ENCODE measurements around the gene PJA2.

Gene PJA2

GRCh38 chr5:109408991-109409843, 557 bp downstream of the PJA2 start:
- peak overlapping the region; percentile 93 for H3K27ac ChIP-seq (ENCODE audit: poor library complexity, severe bottlenecking)
- ATAC-seq (ENCODE audit: low read depth) (peak; percentile 18), DNase-seq (ENCODE audit: low spot score) (peak; percentile 79)
- no peaks in the 10 kb centered on the region for H3K27me3 ChIP-seq (ENCODE audit: insufficient read depth, poor library complexity, severe bottlenecking)
- no peaks in the 10 kb centered on the region for H3K9me3 ChIP-seq (ENCODE audit: severe bottlenecking)
- H3K4me1 ChIP-seq (ENCODE audit: insufficient read depth, poor library complexity, severe bottlenecking) = peaks cover 33% of the 10 kb centered on the region
- H3K36me3 ChIP-seq (ENCODE audit: low read depth) = peaks cover 24% of the 10 kb centered on the region
- TF ChIP-seq CTCF (IDR thresholded peaks at IDR 0.05; ENCODE audit: poor library complexity, severe bottlenecking) = no peak
- peak overlapping the region; percentile 74 for H3K4me3 ChIP-seq (ENCODE audit: severe bottlenecking)

- Histone ChIP-seq H3K27me3 (ENCODE audit: insufficient read depth, poor library complexity, severe bottlenecking) (no peaks in the 10 kb centered on the region), H3K4me1 (ENCODE audit: insufficient read depth, poor library complexity, severe bottlenecking) (peaks cover 35% of the 10 kb centered on the region), H3K4me3 (ENCODE audit: severe bottlenecking) (peak overlapping the region; percentile 74), H3K27ac (ENCODE audit: poor library complexity, severe bottlenecking) (peak overlapping the region; percentile 93), H3K36me3 (ENCODE audit: low read depth) (peaks cover 27% of the 10 kb centered on the region), H3K9me3 (ENCODE audit: severe bottlenecking) (no peaks in the 10 kb centered on the region)
- ATAC-seq (ENCODE audit: low read depth) (no peak), DNase-seq (ENCODE audit: low spot score) (no peak)
- TF ChIP-seq CTCF (IDR thresholded peaks at IDR 0.05; ENCODE audit: poor library complexity, severe bottlenecking) = no peak
Observed at GRCh38 chr5:109407913-109408312, 1.9 kb downstream of the PJA2 start.

GRCh38 chr5:109406719-109407118, 3.1 kb downstream of the PJA2 start:
- H3K27me3 ChIP-seq (ENCODE audit: insufficient read depth, poor library complexity, severe bottlenecking) = no peaks in the 10 kb centered on the region
- DNase-seq (ENCODE audit: low spot score) = no peak
- no peak for ATAC-seq (ENCODE audit: low read depth)
- H3K27ac ChIP-seq (ENCODE audit: poor library complexity, severe bottlenecking) = no peak overlapping the region
- peaks cover 32% of the 10 kb centered on the region for H3K4me1 ChIP-seq (ENCODE audit: insufficient read depth, poor library complexity, severe bottlenecking)
- no peak for TF ChIP-seq CTCF (IDR thresholded peaks at IDR 0.05; ENCODE audit: poor library complexity, severe bottlenecking)
- H3K9me3 ChIP-seq (ENCODE audit: severe bottlenecking) = peaks cover 3% of the 10 kb centered on the region
- peaks cover 34% of the 10 kb centered on the region for H3K36me3 ChIP-seq (ENCODE audit: low read depth)
- no peak overlapping the region for H3K4me3 ChIP-seq (ENCODE audit: severe bottlenecking)

- DNase-seq (ENCODE audit: low spot score) (no peak), ATAC-seq (ENCODE audit: low read depth) (no peak)
- H3K36me3 ChIP-seq (ENCODE audit: low read depth) = peaks cover 39% of the 10 kb centered on the region
- TF ChIP-seq CTCF (IDR thresholded peaks at IDR 0.05; ENCODE audit: poor library complexity, severe bottlenecking) = no peak
- H3K27me3 ChIP-seq (ENCODE audit: insufficient read depth, poor library complexity, severe bottlenecking) = no peaks in the 10 kb centered on the region
- H3K9me3 ChIP-seq (ENCODE audit: severe bottlenecking) = peaks cover 3% of the 10 kb centered on the region
- no peak overlapping the region for H3K27ac ChIP-seq (ENCODE audit: poor library complexity, severe bottlenecking)
- H3K4me3 ChIP-seq (ENCODE audit: severe bottlenecking) = no peak overlapping the region
- H3K4me1 ChIP-seq (ENCODE audit: insufficient read depth, poor library complexity, severe bottlenecking) = peaks cover 23% of the 10 kb centered on the region
Observed at GRCh38 chr5:109404428-109404960, 5.3 kb downstream of the PJA2 start.

GRCh38 chr5:109403469-109403868, 6.3 kb downstream of the PJA2 start:
- peaks cover 3% of the 10 kb centered on the region for H3K9me3 ChIP-seq (ENCODE audit: severe bottlenecking)
- no peak for ATAC-seq (ENCODE audit: low read depth)
- no peak overlapping the region for H3K27ac ChIP-seq (ENCODE audit: poor library complexity, severe bottlenecking)
- peaks cover 23% of the 10 kb centered on the region for H3K4me1 ChIP-seq (ENCODE audit: insufficient read depth, poor library complexity, severe bottlenecking)
- H3K27me3 ChIP-seq (ENCODE audit: insufficient read depth, poor library complexity, severe bottlenecking) = no peaks in the 10 kb centered on the region
- H3K4me3 ChIP-seq (ENCODE audit: severe bottlenecking) = no peak overlapping the region
- no peak for TF ChIP-seq CTCF (IDR thresholded peaks at IDR 0.05; ENCODE audit: poor library complexity, severe bottlenecking)
- no peak for DNase-seq (ENCODE audit: low spot score)
- H3K36me3 ChIP-seq (ENCODE audit: low read depth) = peaks cover 38% of the 10 kb centered on the region

Measured in RWPE2 (cell line).